Ishikawa (cell line): Measurements from ENCODE around the gene DNAJC15.

Experiments
- CEBPB ChIP-seq: IDR thresholded peaks from 2 replicates; pipeline ENCODE4 v1.6.1; 2012
- CREB1 ChIP-seq: IDR thresholded peaks from 2 replicates; pipeline ENCODE4 v1.6.1; 2012; ENCODE audit warnings: low read depth
- EGR1 ChIP-seq: IDR thresholded peaks from 2 replicates; pipeline ENCODE4 v1.6.1; 2012
- EP300 ChIP-seq: IDR thresholded peaks from 2 replicates; pipeline ENCODE4 v1.6.1; 2012; ENCODE audit warnings: borderline replicate concordance
- FOXM1 ChIP-seq: IDR thresholded peaks from 2 replicates; pipeline ENCODE4 v1.6.1; 2012; ENCODE audit warnings: low read depth, borderline replicate concordance
- MAX ChIP-seq: IDR thresholded peaks from 2 replicates; pipeline ENCODE4 v1.6.1; 2012
- NFIC ChIP-seq: IDR thresholded peaks from 2 replicates; pipeline ENCODE4 v1.6.1; 2012
- RAD21 ChIP-seq: IDR thresholded peaks from 2 replicates; pipeline ENCODE4 v1.6.1; 2012; ENCODE audit warnings: low read depth
- TAF1 ChIP-seq: IDR thresholded peaks from 2 replicates; pipeline ENCODE4 v1.6.1; 2012; ENCODE audit warnings: low read depth, mild to moderate bottlenecking
- TCF12 ChIP-seq: IDR thresholded peaks from 2 replicates; pipeline ENCODE4 v1.6.1; 2012; ENCODE audit warnings: low read depth
- TEAD4 ChIP-seq: IDR thresholded peaks from 2 replicates; pipeline ENCODE4 v1.6.1; 2012
- ZBTB7A ChIP-seq: IDR thresholded peaks from 2 replicates; pipeline ENCODE4 v1.6.1; 2012; ENCODE audit warnings: low read depth
- TF ChIP-seq, protein P1 (sequence below): IDR thresholded peaks from 2 replicates; pipeline ENCODE4 v1.6.1; 2012
- TF ChIP-seq, protein P2 (sequence below): IDR thresholded peaks from 2 replicates; pipeline ENCODE4 v1.6.1; 2012; ENCODE audit warnings: low read depth, mild to moderate bottlenecking

DNA sequence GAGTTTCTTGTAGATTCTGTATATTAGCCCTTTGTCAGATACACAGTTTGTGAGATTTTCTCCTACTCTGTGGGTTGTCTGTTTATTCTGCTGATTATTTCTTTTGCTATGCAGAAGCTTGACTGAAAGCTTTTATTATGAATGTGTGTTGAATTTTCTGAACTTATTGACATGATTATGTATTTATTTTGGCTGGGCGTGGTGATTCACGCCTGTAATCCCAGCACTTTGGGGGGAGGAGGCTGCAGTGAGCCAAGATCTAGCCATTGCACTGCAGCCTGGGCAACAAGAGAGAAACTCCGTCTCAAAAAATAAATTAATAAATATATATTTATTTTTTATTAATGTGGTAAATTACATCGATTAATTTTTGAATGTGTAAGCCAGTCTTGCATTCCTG is 78.9 kb downstream of the DNAJC15 start:
- no peak for TF ChIP-seq EGR1
- no peak for TF ChIP-seq TEAD4
- TF ChIP-seq EP300: no peak
- no peak for TF ChIP-seq TCF12
- no peak for TF ChIP-seq TAF1
- TF ChIP-seq, protein P1, sequence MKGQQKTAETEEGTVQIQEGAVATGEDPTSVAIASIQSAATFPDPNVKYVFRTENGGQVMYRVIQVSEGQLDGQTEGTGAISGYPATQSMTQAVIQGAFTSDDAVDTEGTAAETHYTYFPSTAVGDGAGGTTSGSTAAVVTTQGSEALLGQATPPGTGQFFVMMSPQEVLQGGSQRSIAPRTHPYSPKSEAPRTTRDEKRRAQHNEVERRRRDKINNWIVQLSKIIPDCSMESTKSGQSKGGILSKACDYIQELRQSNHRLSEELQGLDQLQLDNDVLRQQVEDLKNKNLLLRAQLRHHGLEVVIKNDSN: no peak
- no peak for TF ChIP-seq FOXM1
- TF ChIP-seq MAX: no peak
- TF ChIP-seq, protein P2, sequence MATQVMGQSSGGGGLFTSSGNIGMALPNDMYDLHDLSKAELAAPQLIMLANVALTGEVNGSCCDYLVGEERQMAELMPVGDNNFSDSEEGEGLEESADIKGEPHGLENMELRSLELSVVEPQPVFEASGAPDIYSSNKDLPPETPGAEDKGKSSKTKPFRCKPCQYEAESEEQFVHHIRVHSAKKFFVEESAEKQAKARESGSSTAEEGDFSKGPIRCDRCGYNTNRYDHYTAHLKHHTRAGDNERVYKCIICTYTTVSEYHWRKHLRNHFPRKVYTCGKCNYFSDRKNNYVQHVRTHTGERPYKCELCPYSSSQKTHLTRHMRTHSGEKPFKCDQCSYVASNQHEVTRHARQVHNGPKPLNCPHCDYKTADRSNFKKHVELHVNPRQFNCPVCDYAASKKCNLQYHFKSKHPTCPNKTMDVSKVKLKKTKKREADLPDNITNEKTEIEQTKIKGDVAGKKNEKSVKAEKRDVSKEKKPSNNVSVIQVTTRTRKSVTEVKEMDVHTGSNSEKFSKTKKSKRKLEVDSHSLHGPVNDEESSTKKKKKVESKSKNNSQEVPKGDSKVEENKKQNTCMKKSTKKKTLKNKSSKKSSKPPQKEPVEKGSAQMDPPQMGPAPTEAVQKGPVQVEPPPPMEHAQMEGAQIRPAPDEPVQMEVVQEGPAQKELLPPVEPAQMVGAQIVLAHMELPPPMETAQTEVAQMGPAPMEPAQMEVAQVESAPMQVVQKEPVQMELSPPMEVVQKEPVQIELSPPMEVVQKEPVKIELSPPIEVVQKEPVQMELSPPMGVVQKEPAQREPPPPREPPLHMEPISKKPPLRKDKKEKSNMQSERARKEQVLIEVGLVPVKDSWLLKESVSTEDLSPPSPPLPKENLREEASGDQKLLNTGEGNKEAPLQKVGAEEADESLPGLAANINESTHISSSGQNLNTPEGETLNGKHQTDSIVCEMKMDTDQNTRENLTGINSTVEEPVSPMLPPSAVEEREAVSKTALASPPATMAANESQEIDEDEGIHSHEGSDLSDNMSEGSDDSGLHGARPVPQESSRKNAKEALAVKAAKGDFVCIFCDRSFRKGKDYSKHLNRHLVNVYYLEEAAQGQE: no peak
- no peak for TF ChIP-seq CEBPB
- no peak for TF ChIP-seq RAD21
- no peak for TF ChIP-seq CREB1
- no peak for TF ChIP-seq ZBTB7A
- TF ChIP-seq NFIC: no peak
